K562 (cell line): ENCODE results near the gene VPS13D. TPM values are rescaled to one million over a fixed set of nuclear protein-coding genes. Genes with fewer than 3 reads are reported as not detected.
A peak's percentile ranks its signal among the peaks of the same experiment; 100 is the strongest.

Source experiments
- CBFA2T2 ChIP-seq: fragments of 450-650 bp; conservative IDR thresholded peaks from 2 replicates; pipeline ENCODE4 v1.6.1; 2017; ENCODE audit warnings: mild to moderate bottlenecking
- CBFA2T3 ChIP-seq: fragments of 450-650 bp; IDR thresholded peaks from 2 replicates; pipeline ENCODE4 v1.6.1; 2017
- DMBX1 ChIP-seq: fragments of 250-450 bp; sonication (Bioruptor Pico); IDR thresholded peaks from 2 replicates; pipeline ENCODE4 v1.8.0; 2022; ENCODE audit warnings: inconsistent platforms, mild to moderate bottlenecking, moderate library complexity, borderline replicate concordance
- GABPB2 ChIP-seq: fragments of 250-450 bp; sonication (Bioruptor Pico); conservative IDR thresholded peaks from 2 replicates; pipeline ENCODE4 v1.5.1; 2021; ENCODE audit warnings: mild to moderate bottlenecking
- GTF2A2 ChIP-seq: IDR thresholded peaks from 2 replicates; pipeline ENCODE4 v1.6.1; 2016; ENCODE audit warnings: mild to moderate bottlenecking, missing genetic modification characterization, missing compliant biosample characterization
- HMGN3 ChIP-seq: IDR thresholded peaks from 2 replicates; pipeline ENCODE4 v1.6.1; 2011; ENCODE audit warnings: borderline replicate concordance, low read depth, mild to moderate bottlenecking, mixed read lengths, low read length; ENCODE audit not compliant: insufficient read length; ENCODE audit errors: extremely low read depth
- JUND ChIP-seq, 2 experiments: IDR thresholded peaks; 2 replicates in 1 of 2; 3 replicates in 1 of 2; pipeline ENCODE4 v1.6.1; 2011; ENCODE audit warnings: borderline replicate concordance in 2 of 2, low read depth in 2 of 2, low read length in 2 of 2, improper control_type of control experiment in 1 of 2, missing biosample characterization in 1 of 2, missing genetic modification characterization in 1 of 2, missing genetic modification reagents in 1 of 2
- MAZ ChIP-seq, 2 experiments: fragments of 450-650 bp in 1 of 2; sonication (generic) in 1 of 2; formaldehyde crosslinking; IDR thresholded peaks in 1 of 2; conservative IDR thresholded peaks in 1 of 2; 2 replicates each; pipeline versions ENCODE4 v1.4.0 to v1.5.0; 2020; ENCODE audit warnings: mild to moderate bottlenecking in 1 of 2, missing genetic modification reagents in 1 of 2
- RBM39 ChIP-seq: fragments of 200-400 bp; formaldehyde crosslinking; optimal IDR thresholded peaks from 2 replicates; pipeline ENCODE3; 2018; ENCODE audit warnings: low read depth, low read length
- SMAD4 ChIP-seq: fragments of 250-450 bp; sonication (Bioruptor Pico); conservative IDR thresholded peaks from 2 replicates; pipeline ENCODE4 v1.8.0; 2021; ENCODE audit warnings: inconsistent platforms, mild to moderate bottlenecking, moderate library complexity
- TBP ChIP-seq: optimal IDR thresholded peaks from 2 replicates; pipeline ENCODE3; 2011; ENCODE audit warnings: low read depth, low read length, improper control_type of control experiment
- ZFX ChIP-seq: sonication (generic); formaldehyde crosslinking; IDR thresholded peaks from 2 replicates; pipeline ENCODE4 v1.8.0; 2022; ENCODE audit warnings: mild to moderate bottlenecking, missing genetic modification reagents, moderate library complexity
- ZNF589 ChIP-seq: fragments of 200-800 bp; sonication (Bioruptor generic); IDR thresholded peaks from 2 replicates; pipeline ENCODE4 v1.6.1; 2016; ENCODE audit warnings: low read depth, missing genetic modification characterization, missing compliant biosample characterization
- ZNF766 ChIP-seq: fragments of 200-800 bp; sonication (Bioruptor generic); conservative IDR thresholded peaks from 2 replicates; pipeline ENCODE4 v1.6.1; 2016; ENCODE audit warnings: missing genetic modification characterization, missing compliant biosample characterization
- ZNF780A ChIP-seq: fragments of 250-450 bp; sonication (Bioruptor Pico); IDR thresholded peaks from 2 replicates; pipeline ENCODE4 v1.5.0; 2021; ENCODE audit warnings: mild to moderate bottlenecking
- polyA plus RNA-seq, 8 experiments: library from polyadenylated mRNA; depleted of rRNA in 4 of 8; stranded (reverse) in 5 of 8; unstranded in 3 of 8; fragments of >200 nt; fragmentation: Nextera tagmentation in 2 of 8; fragmentation: Illumina TruSeq in 1 of 8; extraction: Ambion mirVana in 2 of 8; extraction: Trizol in 1 of 8; gene quantifications; 2 replicates each; pipeline versions ENCODE4 v1.2.1 to v1.2.3, GENCODE V29; 2011 to 2014; ENCODE audit warnings: inconsistent platforms in 1 of 8, missing spikeins in 1 of 8
- total RNA-seq, 7 experiments: library from RNA; depleted of rRNA in 6 of 7; stranded (reverse); fragments of >200 nt in 6 of 7; fragmentation: Illumina TruSeq in 2 of 7; extraction: Trizol in 2 of 7; gene quantifications; 2 replicates each; pipeline versions ENCODE4 v1.2.1 to v1.2.3, GENCODE V29; 2011 to 2021; ENCODE audit warnings: low replicate concordance in 1 of 7
- TF ChIP-seq, protein P1 (sequence below): fragments of 450-650 bp; IDR thresholded peaks from one replicate; pipeline ENCODE4 v1.6.1; 2018; ENCODE audit warnings: mild to moderate bottlenecking, moderate library complexity; ENCODE audit not compliant: partially characterized antibody
- TF ChIP-seq, protein P2 (sequence below): fragments of 250-450 bp; sonication (Bioruptor Pico); IDR thresholded peaks from 2 replicates; pipeline ENCODE4 v1.6.1; 2021; ENCODE audit warnings: mild to moderate bottlenecking
- TF ChIP-seq, protein P3 (sequence below), 2 experiments: fragments of 450-650 bp; IDR thresholded peaks; 2 replicates each; pipeline ENCODE4 v1.6.1; 2016
- TF ChIP-seq, protein P4 (sequence below): fragments of 450-650 bp; formaldehyde crosslinking; IDR thresholded peaks from 2 replicates; pipeline ENCODE4 v1.4.0; 2022; ENCODE audit warnings: missing genetic modification characterization
- TF ChIP-seq, protein P5 (sequence below), 2 experiments: fragments of 450-650 bp; conservative IDR thresholded peaks; 2 replicates each; pipeline ENCODE4 v1.6.1; 2017; ENCODE audit warnings: mild to moderate bottlenecking in 2 of 2, moderate library complexity in 2 of 2

Gene VPS13D
- total and polyA plus RNA-seq, 9 of the 15 experiments (the other 6 are each of a cell fraction or from before 2014, with no cell fraction given), result 6.1 to 51.5 (median 38.5) TPM

DNA sequence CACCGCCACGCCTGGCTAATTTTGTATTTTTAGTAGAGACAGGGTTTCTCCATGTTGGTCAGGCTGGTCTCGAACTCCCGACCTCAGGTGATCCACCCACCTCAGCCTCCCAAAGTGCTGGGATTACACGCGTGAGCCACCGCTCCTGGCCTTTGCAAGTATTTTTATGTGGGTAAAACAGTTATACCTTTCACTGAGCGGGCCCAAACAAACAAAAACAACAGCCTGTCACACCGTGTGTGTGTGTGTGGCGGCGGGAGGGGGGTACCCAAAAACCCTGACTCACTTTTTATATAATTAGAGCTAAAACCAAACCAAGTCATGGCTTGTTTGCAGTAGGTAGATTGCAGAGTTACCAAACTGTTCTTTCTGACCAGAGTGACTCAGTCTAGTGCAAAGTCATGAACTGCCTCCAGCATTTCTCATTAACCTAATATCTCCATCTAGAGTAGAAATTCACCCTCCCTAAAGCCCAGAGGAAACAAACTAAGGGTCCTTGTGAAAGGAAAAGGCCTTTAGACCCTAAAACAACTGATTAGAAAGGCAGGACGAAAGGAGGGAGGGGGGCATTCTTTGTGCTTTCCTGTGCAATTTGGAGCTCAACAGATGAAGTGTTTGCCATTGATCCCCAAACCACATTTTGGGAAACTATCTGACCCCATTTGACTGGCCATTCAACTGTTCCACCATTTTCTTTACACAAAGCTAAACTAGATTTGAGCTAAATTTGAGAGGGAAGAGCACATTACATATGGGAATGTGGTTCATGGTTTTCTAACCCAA lies 207.2 kb downstream of the VPS13D start (continued):
- TF ChIP-seq, protein P1, sequence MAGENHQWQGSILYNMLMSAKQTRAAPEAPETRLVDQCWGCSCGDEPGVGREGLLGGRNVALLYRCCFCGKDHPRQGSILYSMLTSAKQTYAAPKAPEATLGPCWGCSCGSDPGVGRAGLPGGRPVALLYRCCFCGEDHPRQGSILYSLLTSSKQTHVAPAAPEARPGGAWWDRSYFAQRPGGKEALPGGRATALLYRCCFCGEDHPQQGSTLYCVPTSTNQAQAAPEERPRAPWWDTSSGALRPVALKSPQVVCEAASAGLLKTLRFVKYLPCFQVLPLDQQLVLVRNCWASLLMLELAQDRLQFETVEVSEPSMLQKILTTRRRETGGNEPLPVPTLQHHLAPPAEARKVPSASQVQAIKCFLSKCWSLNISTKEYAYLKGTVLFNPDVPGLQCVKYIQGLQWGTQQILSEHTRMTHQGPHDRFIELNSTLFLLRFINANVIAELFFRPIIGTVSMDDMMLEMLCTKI, result no peak
- TF ChIP-seq CBFA2T3, result peak; percentile 47; the same call in 1 of the 2 replicates
- TF ChIP-seq HMGN3, result no peak
- TF ChIP-seq DMBX1 (CRISPR knock-in tag), result peak; percentile 64
- peak; percentile 62 for TF ChIP-seq JUND (IDR thresholded peaks at IDR 0.05; ENCODE audit: borderline replicate concordance, low read depth, low read length)
- peak; percentile 35; the same call in 1 of the 3 replicates for TF ChIP-seq JUND (tag; IDR thresholded peaks at IDR 0.05; ENCODE audit: borderline replicate concordance, low read depth, low read length)
- 0 out of 4 replicates have a peak, but pooled peaks of 1 of the 2 experiments have one; percentile 33 for TF ChIP-seq MAZ (CRISPR knock-in tag; conservative IDR thresholded peaks at IDR 0.05 in 1 of 2, IDR thresholded peaks at IDR 0.05 in 1 of 2)
- TF ChIP-seq GABPB2, result no peak
- no peak for TF ChIP-seq ZNF780A (CRISPR knock-in tag)
- TF ChIP-seq, protein P2, sequence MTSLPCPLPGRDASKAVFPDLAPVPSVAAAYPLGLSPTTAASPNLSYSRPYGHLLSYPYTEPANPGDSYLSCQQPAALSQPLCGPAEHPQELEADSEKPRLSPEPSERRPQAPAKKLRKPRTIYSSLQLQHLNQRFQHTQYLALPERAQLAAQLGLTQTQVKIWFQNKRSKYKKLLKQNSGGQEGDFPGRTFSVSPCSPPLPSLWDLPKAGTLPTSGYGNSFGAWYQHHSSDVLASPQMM, result no peak
- TF ChIP-seq TBP, result no peak
- 0 out of 2 replicates have a peak, but pooled peaks have one; percentile 29 for TF ChIP-seq ZNF766
- TF ChIP-seq ZNF589 (CRISPR knock-in tag), result peak; percentile 35; the same call in 1 of the 2 replicates
- TF ChIP-seq CBFA2T2, result 0 out of 2 replicates have a peak, but pooled peaks have one; percentile 9
- TF ChIP-seq, protein P3, sequence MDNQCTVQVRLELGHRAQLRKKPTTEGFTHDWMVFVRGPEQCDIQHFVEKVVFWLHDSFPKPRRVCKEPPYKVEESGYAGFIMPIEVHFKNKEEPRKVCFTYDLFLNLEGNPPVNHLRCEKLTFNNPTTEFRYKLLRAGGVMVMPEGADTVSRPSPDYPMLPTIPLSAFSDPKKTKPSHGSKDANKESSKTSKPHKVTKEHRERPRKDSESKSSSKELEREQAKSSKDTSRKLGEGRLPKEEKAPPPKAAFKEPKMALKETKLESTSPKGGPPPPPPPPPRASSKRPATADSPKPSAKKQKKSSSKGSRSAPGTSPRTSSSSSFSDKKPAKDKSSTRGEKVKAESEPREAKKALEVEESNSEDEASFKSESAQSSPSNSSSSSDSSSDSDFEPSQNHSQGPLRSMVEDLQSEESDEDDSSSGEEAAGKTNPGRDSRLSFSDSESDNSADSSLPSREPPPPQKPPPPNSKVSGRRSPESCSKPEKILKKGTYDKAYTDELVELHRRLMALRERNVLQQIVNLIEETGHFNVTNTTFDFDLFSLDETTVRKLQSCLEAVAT (IDR thresholded peaks at IDR 0.05), result peak in 1 of 2 experiments; percentile 82; a peak in 2 of 4 replicates
- peak; percentile 32; the same call in 1 of the 2 replicates for TF ChIP-seq SMAD4 (CRISPR knock-in tag)
- TF ChIP-seq, protein P4, sequence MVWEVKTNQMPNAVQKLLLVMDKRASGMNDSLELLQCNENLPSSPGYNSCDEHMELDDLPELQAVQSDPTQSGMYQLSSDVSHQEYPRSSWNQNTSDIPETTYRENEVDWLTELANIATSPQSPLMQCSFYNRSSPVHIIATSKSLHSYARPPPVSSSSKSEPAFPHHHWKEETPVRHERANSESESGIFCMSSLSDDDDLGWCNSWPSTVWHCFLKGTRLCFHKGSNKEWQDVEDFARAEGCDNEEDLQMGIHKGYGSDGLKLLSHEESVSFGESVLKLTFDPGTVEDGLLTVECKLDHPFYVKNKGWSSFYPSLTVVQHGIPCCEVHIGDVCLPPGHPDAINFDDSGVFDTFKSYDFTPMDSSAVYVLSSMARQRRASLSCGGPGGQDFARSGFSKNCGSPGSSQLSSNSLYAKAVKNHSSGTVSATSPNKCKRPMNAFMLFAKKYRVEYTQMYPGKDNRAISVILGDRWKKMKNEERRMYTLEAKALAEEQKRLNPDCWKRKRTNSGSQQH (CRISPR knock-in tag), result no peak
- no peak for TF ChIP-seq RBM39
- TF ChIP-seq ZFX (CRISPR knock-in tag), result 0 out of 2 replicates have a peak, but pooled peaks have one; percentile 38
- TF ChIP-seq, protein P5, sequence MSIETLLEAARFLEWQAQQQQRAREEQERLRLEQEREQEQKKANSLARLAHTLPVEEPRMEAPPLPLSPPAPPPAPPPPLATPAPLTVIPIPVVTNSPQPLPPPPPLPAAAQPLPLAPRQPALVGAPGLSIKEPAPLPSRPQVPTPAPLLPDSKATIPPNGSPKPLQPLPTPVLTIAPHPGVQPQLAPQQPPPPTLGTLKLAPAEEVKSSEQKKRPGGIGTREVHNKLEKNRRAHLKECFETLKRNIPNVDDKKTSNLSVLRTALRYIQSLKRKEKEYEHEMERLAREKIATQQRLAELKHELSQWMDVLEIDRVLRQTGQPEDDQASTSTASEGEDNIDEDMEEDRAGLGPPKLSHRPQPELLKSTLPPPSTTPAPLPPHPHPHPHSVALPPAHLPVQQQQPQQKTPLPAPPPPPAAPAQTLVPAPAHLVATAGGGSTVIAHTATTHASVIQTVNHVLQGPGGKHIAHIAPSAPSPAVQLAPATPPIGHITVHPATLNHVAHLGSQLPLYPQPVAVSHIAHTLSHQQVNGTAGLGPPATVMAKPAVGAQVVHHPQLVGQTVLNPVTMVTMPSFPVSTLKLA (conservative IDR thresholded peaks at IDR 0.05), result 0 out of 4 replicates have a peak, but pooled peaks of 1 of the 2 experiments have one; percentile 21
- TF ChIP-seq GTF2A2, result no peak
